Activated naive CD8-positive, alpha-beta T cell treated with anti-CD3 and anti-CD28 coated beads, Interleukin-2, amount 10 ng/mL, durations not matched to agents 7 days and 5 days (primary cell): ENCODE data around the gene NYNRIN. TPM values are rescaled to one million over a fixed set of nuclear protein-coding genes. Genes with fewer than 3 reads are reported as not detected.
"Not testable (repeated sequence)": the region's sequence is repeated elsewhere in the genome, so short reads cannot be mapped to it uniquely, and the experiment has no call there.

Experiments used
- ATAC-seq: fragments of 150-1000 bp; cut with Tn5 transposase; one replicate; pipeline ENCODE4 v1.10.0; 2021; ENCODE audit warnings: low read depth, moderate library complexity
- POLR2A ChIA-PET: fragments of 350-600 bp; sonication (Branson Sonifier 250); formaldehyde crosslinking; loops from one replicate; lab custom pipeline; 2021; ENCODE audit warnings: antibody characterized with exemption; lab: Charles Lee
- DNase-seq: peaks from one replicate; pipeline ENCODE4 v3.0.0; 2021
- H3K27ac Mint-ChIP-seq: one replicate; pipeline ENCODE4 v1.8.0; 2022; ENCODE audit warnings: mild to moderate bottlenecking, mixed read lengths
- H3K27me3 Mint-ChIP-seq: one replicate; pipeline ENCODE4 v1.8.0; 2022; ENCODE audit warnings: mild to moderate bottlenecking, moderate library complexity, mixed read lengths
- H3K36me3 Mint-ChIP-seq: one replicate; pipeline ENCODE4 v1.8.0; 2021; ENCODE audit warnings: mild to moderate bottlenecking, mixed read lengths
- H3K4me1 Mint-ChIP-seq: one replicate; pipeline ENCODE4 v1.8.0; 2021; ENCODE audit warnings: mixed read lengths
- H3K4me3 Mint-ChIP-seq: one replicate; pipeline ENCODE4 v1.8.0; 2022; ENCODE audit warnings: mild to moderate bottlenecking, moderate library complexity, mixed read lengths
- H3K9me3 Mint-ChIP-seq: one replicate; pipeline ENCODE4 v1.8.0; 2021; ENCODE audit warnings: mixed read lengths
- total RNA-seq, 2 experiments: library from RNA; stranded (reverse); gene quantifications; one replicate each; pipeline ENCODE4 v1.2.3, GENCODE V29; 2021

The NYNRIN gene
- total RNA-seq, 2 experiments from 2014 or later = 0.34 to 0.42 TPM

- Mint-ChIP-seq H3K4me1 (peaks cover 5% of the 10 kb centered on the region), H3K27me3 (peaks cover 12% of the 10 kb centered on the region), H3K36me3 (no peaks in the 10 kb centered on the region), H3K4me3 (no peak overlapping the region), H3K27ac (no peak overlapping the region), H3K9me3 (no peaks in the 10 kb centered on the region)
- no peak for ATAC-seq
- POLR2A ChIA-PET = interaction anchor here (1.3 kb wide), 1 partner anchor 39 kb away, joined by 3 read pairs; no protein-coding TSS in a partner anchor
- DNase-seq = no peak
These were observed 22.2 kb upstream of the NYNRIN start for GRCh38 chr14:24376448-24377070.

DNA sequence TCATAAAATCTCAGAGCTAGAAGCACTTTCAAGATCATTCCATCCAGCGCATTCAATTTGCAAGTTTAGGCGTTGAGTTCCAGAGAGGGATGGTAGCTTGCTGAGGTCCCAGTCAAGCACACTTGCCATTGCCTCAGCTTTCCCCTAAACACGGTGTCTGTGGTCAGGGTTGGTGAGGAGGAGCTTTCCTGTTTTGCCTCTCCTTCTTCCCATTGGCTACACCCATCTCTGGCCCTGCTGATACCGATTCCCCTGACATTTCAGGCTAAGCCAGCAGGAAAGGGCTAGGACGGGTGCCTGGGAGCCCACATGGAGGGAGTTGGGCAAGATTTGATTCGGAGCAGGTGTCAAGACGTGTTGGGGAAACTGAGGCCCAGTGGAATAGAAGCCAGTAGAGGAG is 21.7 kb upstream of the NYNRIN start:
- no peaks in the 10 kb centered on the region for H3K9me3 Mint-ChIP-seq
- peaks cover 5% of the 10 kb centered on the region for H3K4me1 Mint-ChIP-seq
- H3K4me3 Mint-ChIP-seq = no peak overlapping the region
- H3K27ac Mint-ChIP-seq = no peak overlapping the region
- H3K27me3 Mint-ChIP-seq = peaks cover 9% of the 10 kb centered on the region
- POLR2A ChIA-PET = interaction anchor here (0.6 to 1.3 kb wide), 2 partner anchors 40 to 226 kb away, joined by 3 to 6 read pairs; no protein-coding TSS in a partner anchor
- no peak for DNase-seq
- no peaks in the 10 kb centered on the region for H3K36me3 Mint-ChIP-seq
- ATAC-seq = no peak

DNA sequence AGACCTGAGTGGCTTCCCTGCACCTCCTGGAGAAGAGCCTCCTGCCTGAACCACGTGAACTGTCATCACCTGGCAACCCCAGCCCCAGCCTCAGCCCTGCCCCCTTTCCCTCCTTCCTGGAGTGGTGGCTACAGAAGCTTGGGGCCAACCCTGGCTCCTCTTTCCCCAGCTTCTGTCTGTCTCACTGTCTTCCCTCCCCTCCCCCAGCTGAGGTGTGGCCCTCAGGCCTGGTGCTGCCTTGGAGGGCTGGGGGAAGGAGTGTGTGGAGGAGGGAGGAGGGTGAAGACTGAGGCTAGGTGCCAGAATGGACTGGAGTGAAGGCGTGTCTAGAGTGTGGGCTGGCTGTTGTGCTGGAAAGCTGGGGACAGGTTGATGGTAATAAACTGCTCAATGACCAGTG is 21.1 kb upstream of the NYNRIN start:
- DNase-seq (no peak), ATAC-seq (peak; percentile 17)
- H3K27me3 Mint-ChIP-seq = peaks cover 3% of the 10 kb centered on the region
- POLR2A ChIA-PET = interaction anchor here (0.6 to 1.3 kb wide), 2 partner anchors 40 to 227 kb away, joined by 3 to 6 read pairs; no protein-coding TSS in a partner anchor
- H3K27ac Mint-ChIP-seq = no peak overlapping the region
- H3K36me3 Mint-ChIP-seq = no peaks in the 10 kb centered on the region
- no peaks in the 10 kb centered on the region for H3K9me3 Mint-ChIP-seq
- no peak overlapping the region for H3K4me3 Mint-ChIP-seq
- H3K4me1 Mint-ChIP-seq = peaks cover 5% of the 10 kb centered on the region

- Mint-ChIP-seq H3K27me3 (peaks cover 3% of the 10 kb centered on the region), H3K4me1 (peaks cover 5% of the 10 kb centered on the region), H3K9me3 (no peaks in the 10 kb centered on the region), H3K4me3 (no peak overlapping the region), H3K36me3 (no peaks in the 10 kb centered on the region), H3K27ac (no peak overlapping the region)
- POLR2A ChIA-PET = no interaction called here
- DNase-seq (no peak), ATAC-seq (no peak)
These were observed 20.5 kb upstream of the NYNRIN start for GRCh38 chr14:24378327-24378726.

DNA sequence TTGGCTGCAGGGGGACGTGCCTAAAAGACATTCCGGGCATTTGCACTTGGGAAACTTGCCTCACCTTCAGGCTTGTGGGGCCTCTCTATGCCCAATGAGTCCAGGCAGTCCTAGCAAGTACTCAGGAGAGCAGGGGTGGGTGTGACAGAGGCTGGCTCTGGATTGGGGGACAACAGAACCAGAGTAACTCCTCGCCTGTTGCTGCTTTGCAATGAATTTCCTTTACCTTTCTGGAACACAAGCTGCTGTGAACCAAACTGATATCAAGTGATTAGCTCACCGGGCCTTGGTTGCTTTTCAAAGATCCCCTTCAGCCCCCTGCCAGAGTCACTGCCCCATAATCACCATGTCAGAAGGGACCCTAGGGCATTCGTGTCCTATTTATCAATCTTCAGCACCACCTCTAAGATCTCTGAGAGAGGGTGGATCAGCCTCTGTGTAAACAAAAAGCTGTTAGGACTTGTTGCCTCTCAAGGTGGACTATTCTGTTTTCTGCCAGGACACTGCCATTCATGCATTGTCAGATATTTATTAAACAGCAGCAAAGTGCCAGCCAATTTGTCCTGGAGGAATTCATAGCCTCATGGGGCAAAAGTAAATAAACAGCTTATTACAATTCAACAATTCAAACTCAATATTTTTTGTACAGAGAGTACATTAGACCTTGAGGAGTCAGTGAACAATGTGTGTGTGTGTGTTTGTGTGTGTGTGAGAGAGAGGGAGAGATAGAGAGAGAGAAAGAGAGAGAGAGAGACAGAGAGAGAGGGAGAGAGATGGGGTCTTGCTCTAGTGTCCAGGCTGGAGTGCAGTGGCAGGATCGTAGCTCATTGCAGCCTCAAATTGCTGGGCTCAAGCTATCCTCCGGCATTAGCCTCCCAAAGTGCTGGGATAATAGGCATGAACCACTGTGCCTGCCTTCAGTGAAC is 19.6 kb upstream of the NYNRIN start:
- Mint-ChIP-seq H3K27me3 (peaks cover 5% of the 10 kb centered on the region), H3K4me3 (no peak overlapping the region), H3K9me3 (no peaks in the 10 kb centered on the region), H3K36me3 (no peaks in the 10 kb centered on the region), H3K4me1 (peaks cover 5% of the 10 kb centered on the region), H3K27ac (no peak overlapping the region)
- DNase-seq (no peak), ATAC-seq (no peak)
- POLR2A ChIA-PET = no interaction called here

- POLR2A ChIA-PET = interaction anchor here (1.0 kb wide), 1 partner anchor 9 kb away, joined by 3 read pairs; no protein-coding TSS in a partner anchor
- H3K4me1 Mint-ChIP-seq = peaks cover 5% of the 10 kb centered on the region
- H3K4me3 Mint-ChIP-seq = no peak overlapping the region
- ATAC-seq = no peak
- peaks cover 9% of the 10 kb centered on the region for H3K27me3 Mint-ChIP-seq
- H3K36me3 Mint-ChIP-seq = no peaks in the 10 kb centered on the region
- DNase-seq = no peak
- no peaks in the 10 kb centered on the region for H3K9me3 Mint-ChIP-seq
- no peak overlapping the region for H3K27ac Mint-ChIP-seq
These were observed 18.7 kb upstream of the NYNRIN start for GRCh38 chr14:24379907-24380730.

GRCh38 chr14:24381363-24382063 is 17.3 kb upstream of the NYNRIN start:
- Mint-ChIP-seq H3K27ac (no peak overlapping the region), H3K4me1 (peaks cover 5% of the 10 kb centered on the region), H3K36me3 (no peaks in the 10 kb centered on the region), H3K9me3 (no peaks in the 10 kb centered on the region), H3K27me3 (peaks cover 11% of the 10 kb centered on the region), H3K4me3 (no peak overlapping the region)
- no peak for ATAC-seq
- DNase-seq = no peak
- POLR2A ChIA-PET = interaction anchor here (1.0 kb wide), 1 partner anchor 10 kb away, joined by 3 read pairs; no protein-coding TSS in a partner anchor

- no peaks in the 10 kb centered on the region for H3K36me3 Mint-ChIP-seq
- H3K27ac Mint-ChIP-seq = no peak overlapping the region
- H3K4me1 Mint-ChIP-seq = peaks cover 3% of the 10 kb centered on the region
- H3K9me3 Mint-ChIP-seq = no peaks in the 10 kb centered on the region
- ATAC-seq (no peak), DNase-seq (no peak)
- POLR2A ChIA-PET = no interaction called here
- H3K4me3 Mint-ChIP-seq = no peak overlapping the region
- peaks cover 15% of the 10 kb centered on the region for H3K27me3 Mint-ChIP-seq
These were observed 16.8 kb upstream of the NYNRIN start for GRCh38 chr14:24382064-24382371.

DNA sequence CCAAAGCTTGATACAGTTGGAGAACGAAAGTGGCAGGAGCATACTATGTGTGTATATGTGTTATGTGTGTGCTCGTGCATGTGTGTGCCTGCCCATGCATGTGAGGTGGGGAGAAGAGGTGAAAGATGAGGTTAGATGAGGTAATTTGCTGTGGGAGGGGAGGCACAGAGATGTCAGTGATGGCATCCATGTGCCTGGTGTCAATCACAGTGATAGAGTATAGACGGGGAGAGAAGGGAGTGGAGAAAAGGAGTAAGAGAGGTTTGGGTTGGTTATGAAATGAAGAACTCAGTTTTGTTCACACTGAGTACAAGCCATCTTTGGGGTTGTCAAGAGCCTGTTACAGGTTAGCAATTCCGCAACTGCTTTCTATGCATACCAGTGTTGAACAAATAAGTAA is 14.6 kb upstream of the NYNRIN start:
- Mint-ChIP-seq H3K36me3 (no peaks in the 10 kb centered on the region), H3K4me1 (no peaks in the 10 kb centered on the region), H3K9me3 (no peaks in the 10 kb centered on the region), H3K4me3 (no peak overlapping the region), H3K27me3 (peaks cover 31% of the 10 kb centered on the region), H3K27ac (no peak overlapping the region)
- DNase-seq = no peak
- POLR2A ChIA-PET = no interaction called here
- no peak for ATAC-seq

- no peak overlapping the region for H3K4me3 Mint-ChIP-seq
- peaks cover 37% of the 10 kb centered on the region for H3K27me3 Mint-ChIP-seq
- no peaks in the 10 kb centered on the region for H3K9me3 Mint-ChIP-seq
- POLR2A ChIA-PET = no interaction called here
- no peaks in the 10 kb centered on the region for H3K36me3 Mint-ChIP-seq
- no peak for ATAC-seq
- no peak overlapping the region for H3K27ac Mint-ChIP-seq
- DNase-seq = no peak
- H3K4me1 Mint-ChIP-seq = no peaks in the 10 kb centered on the region
These were observed 13.3 kb upstream of the NYNRIN start for GRCh38 chr14:24385524-24385923.

DNA sequence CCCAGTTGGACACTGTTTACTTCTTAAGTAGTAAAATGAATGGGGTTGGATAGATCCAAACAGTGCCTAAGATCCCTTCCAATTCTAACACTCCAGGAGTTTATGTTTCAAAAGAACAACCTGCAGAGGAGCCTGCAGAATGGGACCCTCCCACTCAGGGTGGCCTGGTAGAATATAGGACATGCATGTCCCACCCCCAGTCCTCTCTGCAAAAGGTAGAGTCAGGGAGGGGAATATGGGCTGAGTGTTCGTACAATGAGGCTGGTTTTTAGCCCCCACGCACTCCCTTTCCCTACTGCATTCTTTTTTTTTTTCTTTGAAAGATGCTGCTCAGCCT is 11.8 kb upstream of the NYNRIN start:
- ATAC-seq (no peak), DNase-seq (no peak)
- H3K27ac Mint-ChIP-seq = no peak overlapping the region
- no peak overlapping the region for H3K4me3 Mint-ChIP-seq
- H3K9me3 Mint-ChIP-seq = no peaks in the 10 kb centered on the region
- peaks cover 45% of the 10 kb centered on the region for H3K27me3 Mint-ChIP-seq
- no peaks in the 10 kb centered on the region for H3K36me3 Mint-ChIP-seq
- H3K4me1 Mint-ChIP-seq = peaks cover 4% of the 10 kb centered on the region
- POLR2A ChIA-PET = no interaction called here

DNA sequence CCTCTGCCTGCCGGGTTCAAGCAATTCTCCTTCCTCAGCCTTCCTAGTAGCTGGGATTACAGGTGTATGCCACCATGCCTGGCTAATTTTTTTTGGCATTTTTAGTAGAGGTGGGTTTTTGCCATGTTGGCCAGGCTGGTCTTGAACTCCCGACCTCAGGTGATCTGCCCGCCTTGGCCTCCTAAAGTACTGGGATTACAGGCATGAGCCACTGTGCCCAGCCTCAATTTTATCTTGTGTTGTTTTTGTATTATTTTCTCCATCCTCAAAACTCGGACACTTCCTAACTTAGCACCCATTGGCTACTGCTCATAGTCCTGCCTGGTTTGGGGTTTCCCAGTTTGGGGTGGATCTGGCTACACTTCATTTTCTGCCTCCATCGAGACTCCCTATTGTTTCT is 11.2 kb upstream of the NYNRIN start:
- POLR2A ChIA-PET, H3K4me1 Mint-ChIP-seq, H3K9me3 Mint-ChIP-seq, H3K27ac Mint-ChIP-seq, DNase-seq, ATAC-seq, H3K4me3 Mint-ChIP-seq, H3K36me3 Mint-ChIP-seq: not testable (repeated sequence)
- H3K27me3 Mint-ChIP-seq = peaks cover 45% of the 10 kb centered on the region
